Astrocyte of the cerebellum (primary cell): ENCODE results near the gene WDR55.
A peak's percentile ranks its signal among the peaks of the same experiment; 100 is the strongest.
"Not testable (repeated sequence)": the region's sequence is repeated elsewhere in the genome, so short reads cannot be mapped to it uniquely, and the experiment has no call there.

Experiments used
- DNase-seq: peaks from one replicate; pipeline ENCODE4 v3.0.0-alpha.2; 2011; ENCODE audit warnings: low read depth
- H3K4me3 ChIP-seq: 2 replicates; pipeline ENCODE4 v1.5.1; 2011; ENCODE audit warnings: mild to moderate bottlenecking, low read depth, low read length, moderate library complexity
- in situ Hi-C: cut with HindIII; loops from 2 replicates; pipeline ENCODE4 v1.10.0; 2017; ENCODE audit warnings: low sequenced_read_pairs
- TF ChIP-seq, protein P1 (sequence below): IDR thresholded peaks from 2 replicates; pipeline ENCODE4 v1.5.1; 2012; ENCODE audit warnings: low read length, low read depth, moderate library complexity, mild to moderate bottlenecking; ENCODE audit errors: missing control alignments

Gene WDR55

DNA sequence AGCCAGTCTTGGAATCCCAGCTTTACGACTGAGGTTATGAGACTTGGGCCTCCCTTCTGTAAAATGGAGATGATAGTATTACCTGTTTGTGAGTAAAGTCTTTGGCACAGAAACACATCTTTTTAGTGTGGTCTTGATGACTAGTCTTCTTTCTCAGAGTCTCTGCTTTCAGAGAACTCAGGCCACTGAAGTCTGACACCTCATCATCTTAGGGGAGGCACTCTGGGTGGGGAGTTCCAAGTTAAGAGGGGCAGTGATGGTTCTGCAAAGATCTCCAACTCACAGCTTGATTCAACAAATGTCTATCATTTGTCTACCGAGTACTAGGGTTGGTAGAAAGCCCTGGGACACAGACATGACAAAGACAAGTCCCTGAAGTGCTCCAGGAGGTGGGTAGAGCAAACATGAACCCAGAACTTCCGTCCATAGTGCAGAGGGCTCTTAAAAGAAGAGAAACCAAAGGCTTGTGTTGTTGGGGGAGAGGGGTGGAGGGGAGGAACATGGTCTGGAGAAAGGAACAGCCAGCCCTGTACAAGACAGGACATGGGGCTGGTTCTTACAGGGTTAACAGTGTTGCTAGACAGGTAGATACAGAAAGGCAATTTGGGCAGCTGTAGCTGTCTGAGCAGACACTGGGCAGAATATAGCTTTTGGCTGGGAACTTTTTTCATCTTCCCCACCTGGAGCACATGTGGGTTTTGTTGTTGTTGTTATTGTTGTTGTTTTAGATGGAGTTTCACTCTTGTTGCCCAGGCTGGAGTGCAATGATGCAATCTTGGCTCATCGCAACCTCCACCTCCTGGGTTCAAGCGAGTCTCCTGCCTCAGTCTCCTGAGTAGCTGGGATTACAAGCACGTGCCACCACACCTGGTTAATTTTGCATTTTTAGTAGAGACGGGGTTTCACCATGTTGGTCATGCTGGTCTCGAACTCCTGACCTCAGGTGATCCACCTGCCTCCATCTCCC, 29.1 kb upstream of the WDR55 start:
- no peak overlapping the region for H3K4me3 ChIP-seq
- no peak for DNase-seq
- in situ Hi-C loops, result no loop called here
- TF ChIP-seq, protein P1, sequence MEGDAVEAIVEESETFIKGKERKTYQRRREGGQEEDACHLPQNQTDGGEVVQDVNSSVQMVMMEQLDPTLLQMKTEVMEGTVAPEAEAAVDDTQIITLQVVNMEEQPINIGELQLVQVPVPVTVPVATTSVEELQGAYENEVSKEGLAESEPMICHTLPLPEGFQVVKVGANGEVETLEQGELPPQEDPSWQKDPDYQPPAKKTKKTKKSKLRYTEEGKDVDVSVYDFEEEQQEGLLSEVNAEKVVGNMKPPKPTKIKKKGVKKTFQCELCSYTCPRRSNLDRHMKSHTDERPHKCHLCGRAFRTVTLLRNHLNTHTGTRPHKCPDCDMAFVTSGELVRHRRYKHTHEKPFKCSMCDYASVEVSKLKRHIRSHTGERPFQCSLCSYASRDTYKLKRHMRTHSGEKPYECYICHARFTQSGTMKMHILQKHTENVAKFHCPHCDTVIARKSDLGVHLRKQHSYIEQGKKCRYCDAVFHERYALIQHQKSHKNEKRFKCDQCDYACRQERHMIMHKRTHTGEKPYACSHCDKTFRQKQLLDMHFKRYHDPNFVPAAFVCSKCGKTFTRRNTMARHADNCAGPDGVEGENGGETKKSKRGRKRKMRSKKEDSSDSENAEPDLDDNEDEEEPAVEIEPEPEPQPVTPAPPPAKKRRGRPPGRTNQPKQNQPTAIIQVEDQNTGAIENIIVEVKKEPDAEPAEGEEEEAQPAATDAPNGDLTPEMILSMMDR, result no peak

DNA sequence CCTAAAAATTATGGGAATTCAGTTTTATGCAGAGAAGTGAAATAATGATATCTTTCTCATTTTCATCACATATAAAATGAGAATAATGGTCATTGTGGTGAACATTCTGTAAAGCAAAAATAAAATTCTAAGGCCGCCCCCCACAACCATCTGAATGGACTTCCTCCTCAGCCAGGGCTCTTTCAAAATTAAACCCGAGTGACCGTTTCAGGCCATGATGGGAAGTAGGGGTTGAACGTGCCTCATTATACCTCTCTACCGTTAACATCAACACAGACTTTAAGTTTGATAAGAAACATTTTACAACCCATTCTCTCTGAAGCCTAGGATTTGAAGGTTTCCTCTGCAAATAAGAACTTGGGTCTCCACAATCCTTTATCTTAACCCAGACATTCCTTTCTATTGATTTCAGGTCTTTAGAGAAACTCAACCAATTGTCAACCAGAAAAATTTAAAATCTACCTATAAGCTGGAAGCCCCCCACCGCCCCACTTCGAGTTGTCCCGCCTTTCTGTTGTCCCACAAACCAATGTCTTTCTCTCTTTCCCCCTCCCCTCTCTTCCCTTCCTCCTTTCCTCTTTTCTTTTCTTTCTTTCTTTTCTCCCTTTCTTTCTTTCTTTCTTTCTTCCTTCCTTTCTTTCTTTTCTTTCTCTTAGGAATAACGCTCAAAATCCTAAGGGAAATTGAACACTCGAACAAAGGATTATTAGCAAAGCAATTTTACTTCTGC, 27.2 kb upstream of the WDR55 start:
- DNase-seq, result no peak
- no peak overlapping the region for H3K4me3 ChIP-seq
- in situ Hi-C loops, result no loop called here
- TF ChIP-seq, protein P1, result no peak

DNA sequence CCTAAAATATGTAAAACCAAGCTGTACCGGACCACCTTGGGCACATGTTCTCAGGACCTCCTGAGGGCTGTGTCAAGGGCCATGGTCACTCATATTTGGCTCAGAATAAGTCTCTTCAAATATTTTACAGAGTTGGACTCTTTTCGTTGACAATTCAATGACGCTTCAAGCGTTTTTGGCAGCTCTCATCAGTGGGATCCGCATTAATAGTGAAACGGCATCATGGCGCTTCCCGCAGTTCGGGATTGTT, 25.9 kb upstream of the WDR55 start:
- in situ Hi-C loops, result not testable (repeated sequence)

DNA sequence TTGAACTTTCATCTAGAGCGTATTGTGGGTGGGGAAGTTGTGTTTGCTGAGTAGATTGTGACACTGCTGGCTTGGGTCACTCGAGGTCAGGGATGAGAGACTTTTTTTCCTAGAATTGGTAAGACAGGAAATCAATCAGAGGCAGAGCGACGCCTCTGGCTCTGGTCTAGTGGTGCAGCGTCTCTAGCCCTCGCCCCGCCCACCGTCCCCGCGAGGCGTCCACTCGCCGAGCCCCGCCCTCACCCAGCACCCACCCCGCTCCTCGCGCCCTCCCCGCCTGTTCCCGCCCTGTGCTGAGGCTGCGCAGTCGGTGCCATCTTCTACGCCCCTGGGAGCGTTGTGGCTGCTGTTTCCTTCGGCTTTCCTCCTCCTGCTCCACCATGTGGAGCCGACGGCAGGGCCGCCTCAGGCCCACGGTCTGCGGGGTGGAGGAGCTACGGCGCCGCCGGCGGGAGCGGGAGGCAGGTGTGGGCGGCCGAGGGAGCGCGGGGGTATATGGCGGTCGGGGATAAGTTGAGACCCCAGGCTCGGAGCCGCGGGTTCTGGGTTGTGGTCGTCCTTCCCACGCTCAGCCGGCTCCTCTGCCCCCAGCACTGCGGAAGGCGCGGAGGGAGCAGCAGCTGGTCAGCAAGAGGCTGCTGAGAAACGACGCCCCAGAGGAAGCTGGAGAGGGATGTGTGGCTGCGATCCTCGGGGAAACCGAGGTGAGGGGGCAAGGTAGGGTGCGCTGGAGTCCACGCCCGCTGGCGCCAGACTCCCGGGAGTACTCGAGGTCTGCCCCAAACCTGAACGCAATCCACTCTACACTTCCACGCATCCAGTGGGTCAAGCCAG, 25.3 kb upstream of the WDR55 start, which contains the start of gene TMCO6:
TSS of gene TMCO6 (plus strand) at position 304 of the 834 bp plus-strand sequence. CDS start at position 381, 77 bp downstream.
- DNase-seq, result peak; percentile 76
- peak within 1 kb of the TSS; percentile 68 for H3K4me3 ChIP-seq
- in situ Hi-C loops, result no loop called here
- TF ChIP-seq, protein P1, result peak; percentile 62

More for the DNA sequence above, 25.9 kb upstream of the WDR55 start:
- peak overlapping the region; percentile 68 for H3K4me3 ChIP-seq
- DNase-seq, result not testable (repeated sequence)

DNA sequence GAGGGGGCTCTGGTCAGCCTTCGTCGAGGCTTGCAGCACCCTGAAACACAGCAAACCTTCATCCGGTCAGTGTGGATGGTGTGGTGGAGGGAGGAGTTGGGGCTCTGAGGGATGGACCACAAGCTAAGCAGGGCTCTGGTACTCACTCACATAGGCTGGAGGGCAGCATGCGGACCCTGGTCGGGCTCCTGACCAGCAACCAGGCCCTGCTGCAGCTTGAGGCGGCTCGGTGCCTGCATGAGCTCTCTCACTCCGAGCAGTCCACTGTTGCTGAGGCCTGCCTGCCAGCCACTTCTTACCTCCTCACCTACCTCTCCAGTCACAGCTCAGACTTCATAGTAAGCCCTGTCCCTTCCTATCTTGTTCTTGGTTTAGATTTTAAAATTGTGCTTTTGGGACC, 23.0 kb upstream of the WDR55 start:
- no peak overlapping the region for H3K4me3 ChIP-seq
- in situ Hi-C loops, result no loop called here
- DNase-seq, result no peak
- TF ChIP-seq, protein P1, result no peak

DNA sequence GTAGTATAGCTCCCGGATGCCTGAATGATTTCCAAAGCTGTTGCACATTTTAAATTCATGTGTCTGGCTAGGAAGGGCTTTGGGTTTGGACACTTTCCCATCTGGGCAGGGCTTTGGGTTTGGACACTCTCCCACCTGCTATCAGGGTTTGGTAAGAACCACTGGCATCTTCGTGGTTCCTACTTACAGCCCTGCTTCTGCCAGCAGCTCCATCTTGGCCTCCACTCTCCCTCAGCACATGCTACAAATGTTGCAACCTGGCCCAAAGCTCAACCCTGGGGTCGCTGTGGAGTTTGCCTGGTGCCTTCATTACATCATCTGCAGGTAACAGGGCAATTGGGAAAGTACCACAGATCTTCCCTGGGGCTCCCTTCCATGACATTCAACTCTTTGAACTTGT, 22.0 kb upstream of the WDR55 start:
- in situ Hi-C loops, result no loop called here
- TF ChIP-seq, protein P1, result no peak
- peak; percentile 81 for DNase-seq
- H3K4me3 ChIP-seq, result no peak overlapping the region
